HCT116 (cell line): ENCODE results near the gene SCN8A.

Source experiments
- CTCF ChIP-seq, 3 experiments: fragments of 200-600 bp in 1 of 3; sonication (generic) in 1 of 3; IDR thresholded peaks in 2 of 3; conservative IDR thresholded peaks in 1 of 3; 2 replicates each; pipeline ENCODE4 v1.5.1; 2012 to 2017; ENCODE audit warnings: low read depth in 2 of 3, low read length in 2 of 3, antibody characterized with exemption in 1 of 3, borderline replicate concordance in 1 of 3, control low read depth in 1 of 3, mild to moderate bottlenecking in 1 of 3, mixed read lengths in 1 of 3, mixed run types in 1 of 3, moderate library complexity in 1 of 3; ENCODE audit not compliant: insufficient read depth in 1 of 3
- EGR1 ChIP-seq: IDR thresholded peaks from 2 replicates; pipeline ENCODE4 v1.6.1; 2012; ENCODE audit warnings: low read depth
- EZH2 ChIP-seq: fragments of 200-600 bp; sonication (generic); IDR thresholded peaks from 2 replicates; pipeline ENCODE4 v1.6.1; 2017; ENCODE audit warnings: antibody characterized with exemption, mixed run types
- POLR2A ChIP-seq: IDR thresholded peaks from 2 replicates; pipeline ENCODE4 v1.7.0; 2011; ENCODE audit warnings: borderline replicate concordance; ENCODE audit not compliant: insufficient read depth, insufficient read length; ENCODE audit errors: extremely low read depth
- POLR2AphosphoS5 ChIP-seq: IDR thresholded peaks from 2 replicates; pipeline ENCODE4 v1.6.1; 2011; ENCODE audit warnings: mild to moderate bottlenecking, low read depth, low read length, moderate library complexity
- RAD21 ChIP-seq: IDR thresholded peaks from 2 replicates; pipeline ENCODE4 v1.6.1; 2012; ENCODE audit warnings: low read depth, mild to moderate bottlenecking
- SIN3A ChIP-seq: IDR thresholded peaks from 2 replicates; pipeline ENCODE4 v1.6.1; 2012; ENCODE audit warnings: low read depth
- TF ChIP-seq, protein P1 (sequence below): IDR thresholded peaks from 2 replicates; pipeline ENCODE4 v1.6.1; 2012; ENCODE audit warnings: low read depth

DNA sequence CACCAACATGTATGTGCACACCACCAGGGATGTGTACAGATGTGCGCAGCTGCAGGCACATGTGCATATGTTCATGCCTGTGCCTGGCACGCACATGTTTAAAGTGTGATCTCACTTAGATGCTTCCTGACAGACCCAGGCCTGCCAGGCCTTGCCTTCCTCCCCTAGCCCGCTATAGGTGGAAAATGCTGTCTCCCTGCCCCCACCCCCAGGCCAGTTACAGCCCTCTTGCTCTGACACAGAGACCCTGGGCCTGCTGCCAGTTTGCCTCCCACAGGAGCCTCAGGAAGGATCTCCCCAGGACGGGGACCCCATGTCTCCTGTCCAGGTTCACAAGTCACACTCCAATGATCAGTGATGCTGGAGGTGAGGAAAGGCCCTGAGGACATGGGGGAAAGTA lies 235.8 kb downstream of the SCN8A start:
- TF ChIP-seq CTCF (IDR thresholded peaks at IDR 0.05 in 2 of 3, conservative IDR thresholded peaks at IDR 0.05 in 1 of 3; ENCODE audit: borderline replicate concordance in 1 of 3, insufficient read depth in 1 of 3, low read depth in 2 of 3, low read length in 2 of 3) (no peak), EGR1 (no peak), POLR2AphosphoS5 (no peak), RAD21 (no peak), EZH2 (no peak), SIN3A (no peak), POLR2A (no peak)
- TF ChIP-seq, protein P1, sequence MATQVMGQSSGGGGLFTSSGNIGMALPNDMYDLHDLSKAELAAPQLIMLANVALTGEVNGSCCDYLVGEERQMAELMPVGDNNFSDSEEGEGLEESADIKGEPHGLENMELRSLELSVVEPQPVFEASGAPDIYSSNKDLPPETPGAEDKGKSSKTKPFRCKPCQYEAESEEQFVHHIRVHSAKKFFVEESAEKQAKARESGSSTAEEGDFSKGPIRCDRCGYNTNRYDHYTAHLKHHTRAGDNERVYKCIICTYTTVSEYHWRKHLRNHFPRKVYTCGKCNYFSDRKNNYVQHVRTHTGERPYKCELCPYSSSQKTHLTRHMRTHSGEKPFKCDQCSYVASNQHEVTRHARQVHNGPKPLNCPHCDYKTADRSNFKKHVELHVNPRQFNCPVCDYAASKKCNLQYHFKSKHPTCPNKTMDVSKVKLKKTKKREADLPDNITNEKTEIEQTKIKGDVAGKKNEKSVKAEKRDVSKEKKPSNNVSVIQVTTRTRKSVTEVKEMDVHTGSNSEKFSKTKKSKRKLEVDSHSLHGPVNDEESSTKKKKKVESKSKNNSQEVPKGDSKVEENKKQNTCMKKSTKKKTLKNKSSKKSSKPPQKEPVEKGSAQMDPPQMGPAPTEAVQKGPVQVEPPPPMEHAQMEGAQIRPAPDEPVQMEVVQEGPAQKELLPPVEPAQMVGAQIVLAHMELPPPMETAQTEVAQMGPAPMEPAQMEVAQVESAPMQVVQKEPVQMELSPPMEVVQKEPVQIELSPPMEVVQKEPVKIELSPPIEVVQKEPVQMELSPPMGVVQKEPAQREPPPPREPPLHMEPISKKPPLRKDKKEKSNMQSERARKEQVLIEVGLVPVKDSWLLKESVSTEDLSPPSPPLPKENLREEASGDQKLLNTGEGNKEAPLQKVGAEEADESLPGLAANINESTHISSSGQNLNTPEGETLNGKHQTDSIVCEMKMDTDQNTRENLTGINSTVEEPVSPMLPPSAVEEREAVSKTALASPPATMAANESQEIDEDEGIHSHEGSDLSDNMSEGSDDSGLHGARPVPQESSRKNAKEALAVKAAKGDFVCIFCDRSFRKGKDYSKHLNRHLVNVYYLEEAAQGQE: no peak
